GM12891 (cell line): Measurements from ENCODE around the gene RBBP4.

Source experiments
- POLR2A ChIP-seq: IDR thresholded peaks from 2 replicates; pipeline ENCODE4 v1.6.1; 2011; ENCODE audit warnings: low read depth, low read length, control low read depth
- POLR2AphosphoS5 ChIP-seq: IDR thresholded peaks from 2 replicates; pipeline ENCODE4 v1.6.1; 2011; ENCODE audit warnings: low read depth, low read length, control low read depth
- POU2F2 ChIP-seq: IDR thresholded peaks from 2 replicates; pipeline ENCODE4 v1.6.1; 2011; ENCODE audit warnings: low read depth, mild to moderate bottlenecking, control low read depth, low read length, moderate library complexity
- SPI1 ChIP-seq: IDR thresholded peaks from 2 replicates; pipeline ENCODE4 v1.6.1; 2011; ENCODE audit warnings: low read depth, low read length, control low read depth

DNA sequence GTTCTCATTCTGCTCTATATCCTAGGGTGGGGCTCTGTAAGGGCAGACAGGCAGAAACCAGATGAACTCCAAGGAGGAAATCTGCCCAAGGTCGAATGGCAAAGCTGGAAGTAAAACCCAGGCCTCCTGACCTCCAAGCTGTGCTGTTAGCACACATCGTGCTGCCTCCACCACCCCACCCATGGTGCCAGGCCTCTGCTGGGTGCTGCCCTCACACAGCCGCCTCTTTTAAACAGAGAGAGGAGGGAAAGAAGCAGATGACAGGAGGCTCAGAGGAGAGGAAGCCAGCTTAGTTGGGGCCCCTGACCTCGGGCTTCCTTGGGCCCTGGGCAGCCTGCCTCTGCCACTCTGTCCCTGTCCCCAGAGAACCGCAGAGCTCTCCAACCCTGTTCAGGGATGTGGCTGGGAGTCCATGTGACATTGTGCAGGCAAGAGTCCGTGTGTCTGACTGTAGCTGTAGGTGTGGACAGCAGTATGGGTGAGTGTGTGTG, 50.5 kb downstream of the RBBP4 start:
- no peak for TF ChIP-seq SPI1
- TF ChIP-seq POLR2AphosphoS5 = no peak
- TF ChIP-seq POLR2A = no peak
- no peak for TF ChIP-seq POU2F2
